ENCODE measurements around the gene GALNT14.

GALNT14 gene

GRCh38 chr2:31058096-31059035 is 79.9 kb downstream of the GALNT14 start:
- no peak overlapping the region for H3K9ac ChIP-seq
- no peaks in the 10 kb centered on the region for H3K27me3 ChIP-seq (ENCODE audit: control insufficient read depth, insufficient read depth, low read length)
- H3K9me3 ChIP-seq (ENCODE audit: control insufficient read depth, low read length) = no peaks in the 10 kb centered on the region
- H3K4me3 ChIP-seq (ENCODE audit: low read depth, low read length) = no peak overlapping the region
- TF ChIP-seq CTCF (IDR thresholded peaks at IDR 0.05) = no peak
- H2AFZ ChIP-seq = no peak overlapping the region
- no peak overlapping the region for H3K27ac ChIP-seq
- H3K4me1 ChIP-seq = no peaks in the 10 kb centered on the region
- H3K4me2 ChIP-seq (ENCODE audit: low read length) = no peak overlapping the region
- no peaks in the 10 kb centered on the region for H3K36me3 ChIP-seq (ENCODE audit: control insufficient read depth, insufficient read depth, low read length)
- H3K79me2 ChIP-seq = no peaks in the 10 kb centered on the region

- Histone ChIP-seq H3K79me2 (no peaks in the 10 kb centered on the region), H2AFZ (no peak overlapping the region), H3K27me3 (ENCODE audit: control insufficient read depth, insufficient read depth, low read length) (no peaks in the 10 kb centered on the region), H3K4me3 (ENCODE audit: low read depth, low read length) (no peak overlapping the region), H3K4me1 (no peaks in the 10 kb centered on the region), H3K4me2 (ENCODE audit: low read length) (no peak overlapping the region), H3K9ac (no peak overlapping the region), H3K9me3 (ENCODE audit: control insufficient read depth, low read length) (no peaks in the 10 kb centered on the region), H3K27ac (no peak overlapping the region), H3K36me3 (ENCODE audit: control insufficient read depth, insufficient read depth, low read length) (no peaks in the 10 kb centered on the region)
- no peak for TF ChIP-seq CTCF (IDR thresholded peaks at IDR 0.05)
These were observed 80.5 kb downstream of the GALNT14 start for GRCh38 chr2:31057691-31058090.

DNA sequence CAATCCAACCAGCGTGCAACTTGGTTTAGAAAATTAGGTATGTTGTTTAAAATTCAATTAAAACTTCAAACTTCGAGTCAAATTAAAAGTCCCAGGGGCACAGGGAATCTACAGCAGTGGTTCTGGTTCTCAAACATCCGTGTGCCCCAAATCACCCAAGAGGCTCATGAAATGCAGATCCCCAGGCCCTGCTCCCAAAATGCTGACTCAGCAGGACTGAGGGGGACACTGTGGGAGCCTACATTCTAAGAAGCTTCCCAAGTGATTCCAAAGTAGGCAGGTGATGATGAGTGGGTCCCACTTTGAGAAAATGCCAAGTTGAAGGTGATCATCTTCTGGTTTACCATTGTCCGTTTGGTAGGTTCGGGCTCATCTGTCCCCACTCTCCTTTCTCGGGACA is 82.3 kb downstream of the GALNT14 start:
- no peak overlapping the region for H3K27ac ChIP-seq
- no peaks in the 10 kb centered on the region for H3K4me1 ChIP-seq
- H3K36me3 ChIP-seq (ENCODE audit: control insufficient read depth, insufficient read depth, low read length) = no peaks in the 10 kb centered on the region
- no peak for TF ChIP-seq CTCF (IDR thresholded peaks at IDR 0.05)
- no peaks in the 10 kb centered on the region for H3K79me2 ChIP-seq
- no peaks in the 10 kb centered on the region for H3K27me3 ChIP-seq (ENCODE audit: control insufficient read depth, insufficient read depth, low read length)
- no peak overlapping the region for H3K4me3 ChIP-seq (ENCODE audit: low read depth, low read length)
- no peak overlapping the region for H3K9ac ChIP-seq
- H3K9me3 ChIP-seq (ENCODE audit: control insufficient read depth, low read length) = no peaks in the 10 kb centered on the region
- H2AFZ ChIP-seq = no peak overlapping the region
- H3K4me2 ChIP-seq (ENCODE audit: low read length) = no peak overlapping the region

GRCh38 chr2:31054842-31055388 is 83.3 kb downstream of the GALNT14 start:
- Histone ChIP-seq H3K4me3 (ENCODE audit: low read depth, low read length) (no peak overlapping the region), H3K79me2 (no peaks in the 10 kb centered on the region), H2AFZ (no peak overlapping the region), H3K9ac (no peak overlapping the region), H3K9me3 (ENCODE audit: control insufficient read depth, low read length) (no peaks in the 10 kb centered on the region), H3K27me3 (ENCODE audit: control insufficient read depth, insufficient read depth, low read length) (no peaks in the 10 kb centered on the region), H3K4me2 (ENCODE audit: low read length) (no peak overlapping the region), H3K27ac (no peak overlapping the region), H3K4me1 (no peaks in the 10 kb centered on the region), H3K36me3 (ENCODE audit: control insufficient read depth, insufficient read depth, low read length) (no peaks in the 10 kb centered on the region)
- no peak for TF ChIP-seq CTCF (IDR thresholded peaks at IDR 0.05)

Data from parathyroid adenoma (tissue), 2 donors.